GM21786 (cell line): ENCODE data around the gene SLAMF7.
"Not testable (repeated sequence)": the region's sequence is repeated elsewhere in the genome, so short reads cannot be mapped to it uniquely, and the experiment has no call there.

Experiments
- ATAC-seq: cut with Tn5 transposase; IDR thresholded peaks from one replicate; pipeline ENCODE4 v1.9.1; 2021; ENCODE audit not compliant: unreplicated experiment

Gene SLAMF7

DNA sequence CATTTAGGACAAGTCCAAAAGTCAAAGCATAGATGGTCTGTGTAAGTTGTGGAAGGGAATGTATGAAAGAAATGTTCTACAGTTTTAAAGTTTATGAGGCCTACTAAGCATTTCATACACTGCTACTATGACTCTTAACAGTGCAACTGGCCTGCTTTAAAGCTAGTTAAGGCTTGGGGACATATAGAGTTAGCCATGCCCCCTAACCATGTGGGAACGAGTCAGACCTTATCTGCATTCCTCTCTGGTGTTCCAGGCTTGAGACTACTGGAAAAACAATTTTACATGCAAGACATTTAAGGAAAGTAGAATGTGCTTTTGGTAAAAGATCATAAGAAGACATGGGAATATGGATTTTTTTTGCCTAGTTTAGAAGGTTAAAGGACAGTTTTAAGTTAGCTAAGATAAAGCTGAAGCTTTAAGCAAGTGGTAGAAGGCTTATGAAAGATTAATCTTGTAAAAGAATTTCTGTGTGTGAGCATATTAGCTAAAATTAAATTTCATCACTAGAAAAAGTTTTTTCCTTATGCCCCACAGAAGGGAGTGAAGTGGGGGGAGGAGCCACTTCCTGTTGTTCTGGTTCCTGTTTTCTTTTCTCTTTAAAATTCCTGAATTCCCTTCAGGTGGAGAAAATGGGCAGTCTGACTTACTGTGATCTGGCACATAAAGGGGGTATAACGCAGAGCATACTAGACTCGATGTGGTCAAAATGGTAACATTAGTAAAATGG lies 18.5 kb upstream of the SLAMF7 start:
- no peak for ATAC-seq

DNA sequence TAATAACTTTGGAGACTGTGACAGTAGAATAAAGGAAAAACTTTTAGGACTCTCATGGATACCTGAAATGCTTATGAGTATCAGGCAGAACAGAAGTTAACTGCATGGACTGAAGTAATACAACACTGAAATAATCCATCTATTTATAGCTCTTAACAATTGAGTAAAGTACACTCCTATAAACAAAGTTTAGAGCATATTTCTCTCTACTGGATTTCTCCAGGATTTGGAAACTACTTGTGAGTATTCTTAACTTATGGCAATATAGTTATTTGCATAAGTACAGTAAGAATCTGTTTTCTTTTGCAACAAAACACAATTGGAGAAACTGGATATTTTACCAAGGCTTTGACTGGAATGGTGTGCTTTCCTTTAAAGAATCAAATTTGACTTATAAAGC lies 17.6 kb upstream of the SLAMF7 start:
- ATAC-seq: no peak

DNA sequence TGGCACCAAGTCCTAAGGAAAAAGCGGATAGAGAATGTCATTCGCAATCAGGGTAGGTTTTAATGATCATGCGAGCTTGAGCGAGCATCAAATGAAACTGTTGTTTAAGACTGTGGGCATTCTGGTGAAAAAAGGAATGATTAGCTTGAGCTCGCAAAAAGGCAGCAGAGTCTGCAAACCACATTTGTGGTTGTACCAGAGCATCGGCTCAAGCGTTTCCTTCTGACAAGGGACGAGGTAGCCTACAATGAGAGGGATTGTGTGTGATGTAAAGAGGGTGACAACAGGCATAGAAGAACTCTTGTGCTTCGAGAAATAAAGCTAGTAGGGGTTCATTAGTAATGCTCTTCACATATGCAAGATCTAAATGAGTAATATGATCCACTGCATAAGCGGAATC lies 16.3 kb upstream of the SLAMF7 start:
- ATAC-seq: no peak

DNA sequence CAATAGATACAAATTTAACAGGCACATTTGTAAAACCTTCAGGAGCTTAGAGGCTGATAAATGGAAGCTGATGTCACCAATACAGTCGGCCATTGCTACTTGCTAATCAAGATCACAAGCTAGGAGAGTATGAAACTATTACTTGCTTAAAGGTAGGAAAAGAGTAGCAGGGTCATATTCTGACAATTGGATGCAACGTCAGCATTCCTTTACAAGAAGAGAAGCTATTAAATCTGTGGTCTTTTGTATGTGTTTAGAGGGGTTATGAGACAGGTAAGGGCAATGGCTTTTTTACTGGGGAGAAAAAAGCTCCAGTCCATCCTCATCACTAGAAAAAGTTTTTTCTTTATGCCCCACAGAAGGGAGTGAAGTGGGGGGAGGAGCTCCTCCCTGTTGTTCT lies 15.7 kb upstream of the SLAMF7 start:
- no peak for ATAC-seq

- ATAC-seq: no peak
These were observed 14.4 kb upstream of the SLAMF7 start for GRCh38 chr1:160724465-160725242.

DNA sequence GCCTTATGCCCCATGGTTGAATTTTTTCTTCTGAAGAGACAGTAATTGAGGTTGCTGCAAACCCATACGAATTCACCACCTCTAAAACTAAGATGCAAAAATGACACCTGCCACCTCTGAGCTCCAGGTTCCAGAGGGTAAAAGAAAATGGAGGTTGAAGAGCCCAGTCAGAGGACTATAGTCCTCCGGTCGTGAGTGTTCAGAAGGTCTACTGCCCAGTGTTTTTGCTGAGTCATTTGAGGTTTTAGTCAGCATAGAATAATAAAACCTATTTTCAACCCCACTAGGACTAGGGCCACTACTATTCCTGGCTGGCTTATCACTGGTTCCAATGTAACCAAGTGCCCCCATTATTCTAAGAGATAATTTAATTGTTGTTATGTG lies 12.9 kb upstream of the SLAMF7 start:
- peak; percentile 28 for ATAC-seq

- peak; percentile 62 for ATAC-seq
These were observed 12.3 kb upstream of the SLAMF7 start for GRCh38 chr1:160726498-160727315.

DNA sequence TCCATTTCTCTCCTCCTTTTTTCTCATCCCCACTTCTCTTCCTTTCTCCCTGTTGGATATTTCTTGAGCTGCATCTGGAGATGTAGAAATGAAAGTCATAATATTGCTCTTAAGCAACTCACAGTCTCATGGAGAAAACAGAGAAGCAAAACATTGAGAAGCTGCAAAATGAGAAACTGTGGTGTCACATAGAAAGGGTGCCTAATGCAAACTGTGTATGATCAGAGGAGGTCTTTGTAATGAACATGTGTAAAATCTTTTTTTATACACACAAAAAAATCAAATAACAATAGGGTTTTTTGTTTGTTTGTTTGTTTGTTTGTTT lies 11.8 kb upstream of the SLAMF7 start:
- no peak for ATAC-seq

GRCh38 chr1:160731564-160731963 lies 7.5 kb upstream of the SLAMF7 start:
- not testable (repeated sequence) for ATAC-seq

DNA sequence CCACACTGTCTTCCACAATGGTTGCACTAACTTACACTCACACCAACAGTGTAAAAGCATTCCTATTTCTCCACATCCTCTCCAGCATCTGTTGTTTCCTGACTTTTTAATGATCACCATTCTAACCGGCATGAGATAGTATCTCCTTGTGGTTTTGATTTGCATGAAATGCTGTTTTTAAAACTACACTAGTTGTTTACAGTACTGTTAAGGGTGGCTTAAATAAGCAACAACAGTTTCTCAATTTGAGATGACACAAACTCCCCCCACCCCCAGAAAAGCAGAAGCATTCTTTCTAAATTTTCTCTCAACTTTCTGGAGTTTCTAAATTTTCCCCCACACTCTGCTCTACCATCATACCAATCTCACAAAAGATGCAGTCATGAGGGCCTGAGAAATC lies 7.1 kb upstream of the SLAMF7 start:
- no peak for ATAC-seq

DNA sequence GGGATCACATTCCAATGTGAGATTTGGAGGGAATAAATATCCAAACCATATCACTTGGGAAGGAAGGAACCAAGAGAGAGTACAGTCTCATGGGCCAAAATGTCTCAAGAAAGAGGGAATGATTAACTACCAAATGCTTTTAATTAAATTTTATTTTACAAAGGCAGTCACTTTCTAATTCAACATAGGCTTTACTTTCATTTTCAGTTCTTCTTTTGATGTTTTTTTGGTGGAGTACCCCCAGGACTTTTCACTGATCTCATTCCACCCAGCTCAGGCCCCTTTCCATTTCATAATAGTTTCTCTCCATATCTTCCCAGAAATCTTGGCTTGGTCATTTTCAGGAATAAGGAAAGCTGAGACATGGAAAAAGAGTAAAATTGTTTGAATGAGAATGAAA lies 5.1 kb upstream of the SLAMF7 start:
- ATAC-seq: no peak

- no peak for ATAC-seq
These were observed 4.7 kb upstream of the SLAMF7 start for GRCh38 chr1:160734301-160734700.

GRCh38 chr1:160738271-160738670 lies 776 bp upstream of the SLAMF7 start:
- no peak for ATAC-seq

DNA sequence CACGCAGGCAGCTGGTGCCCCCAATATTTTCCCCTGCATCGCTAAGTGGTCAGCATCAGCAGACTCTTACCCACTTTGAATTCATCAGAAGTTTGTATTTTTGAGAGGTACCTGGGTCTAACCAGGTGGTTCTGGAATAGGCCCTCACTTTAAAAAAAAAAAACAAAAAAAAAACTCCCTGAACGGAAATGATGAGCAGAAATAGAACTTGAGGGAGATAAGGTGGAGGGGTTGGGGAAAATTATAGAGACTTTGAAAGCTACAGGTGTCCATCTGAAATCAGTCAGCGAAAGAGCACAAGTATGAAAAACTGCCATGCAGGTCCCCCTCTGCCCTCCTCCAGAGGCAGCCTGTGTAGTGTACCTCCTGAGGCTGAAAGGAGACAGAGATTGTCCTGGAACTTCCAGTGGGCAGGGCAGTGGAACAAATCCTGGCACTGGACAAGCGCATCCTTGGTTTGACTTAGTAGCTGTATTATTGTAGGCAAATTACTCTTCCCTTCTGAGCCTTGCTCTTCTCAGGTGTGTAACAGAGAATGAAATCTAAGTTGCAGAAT lies 1.2 kb downstream of the SLAMF7 start:
- ATAC-seq: no peak

DNA sequence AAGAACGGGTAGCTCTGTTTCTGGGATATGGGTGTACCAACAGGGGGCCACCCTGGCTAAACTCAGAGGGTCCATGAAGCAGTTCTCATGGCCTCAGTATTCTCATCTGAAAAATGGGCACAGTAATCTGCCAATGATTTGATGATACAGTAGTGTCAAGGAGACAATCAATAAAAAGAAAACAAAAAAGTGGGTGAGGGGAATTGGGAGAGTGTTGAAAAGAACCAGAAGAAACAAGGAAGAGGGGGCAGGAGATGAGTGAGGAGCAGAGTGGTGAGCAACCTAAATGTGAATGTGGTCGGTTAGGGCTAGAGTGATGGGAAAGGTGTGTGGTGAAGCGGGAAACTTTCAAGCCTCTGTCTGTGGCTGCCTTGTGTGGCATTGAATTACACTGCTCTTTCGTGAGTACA lies 2.0 kb downstream of the SLAMF7 start:
- no peak for ATAC-seq

DNA sequence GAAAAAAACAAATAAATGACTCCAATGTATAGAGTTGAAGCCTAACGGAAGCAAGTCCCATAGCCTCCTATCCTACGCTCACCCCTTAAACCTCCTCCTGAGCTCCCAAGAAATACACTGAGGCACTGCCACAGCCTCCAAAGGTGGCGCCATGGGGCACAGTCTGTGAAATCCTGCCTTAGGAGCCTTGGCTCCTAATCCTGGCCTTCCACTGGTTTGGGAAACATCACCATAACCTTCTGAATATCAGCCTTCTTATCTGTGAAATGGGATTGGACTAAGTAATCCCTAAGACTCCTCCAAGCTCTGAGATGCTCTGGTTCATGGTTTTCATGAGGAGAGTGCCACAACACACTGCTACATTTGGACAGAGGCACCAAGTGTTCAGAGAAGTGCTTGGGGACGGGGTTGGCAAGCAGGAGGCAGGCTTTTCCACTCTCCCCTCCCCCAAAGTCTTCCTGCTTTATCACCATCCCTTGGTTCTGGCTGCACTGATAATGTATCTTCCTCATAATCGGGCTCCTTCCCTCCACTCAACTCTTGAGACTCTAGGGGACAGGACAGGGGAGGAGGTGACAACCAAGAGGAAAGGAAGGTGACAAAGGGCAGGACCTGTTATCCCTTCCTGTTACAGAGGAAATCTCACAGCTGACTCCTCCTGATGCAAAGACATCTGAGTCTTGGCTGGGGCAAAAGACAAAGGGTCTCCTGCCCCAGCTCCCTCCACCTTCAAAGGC lies 2.7 kb downstream of the SLAMF7 start:
- no peak for ATAC-seq

- no peak for ATAC-seq
These were observed 3.5 kb downstream of the SLAMF7 start for GRCh38 chr1:160742428-160743127.

DNA sequence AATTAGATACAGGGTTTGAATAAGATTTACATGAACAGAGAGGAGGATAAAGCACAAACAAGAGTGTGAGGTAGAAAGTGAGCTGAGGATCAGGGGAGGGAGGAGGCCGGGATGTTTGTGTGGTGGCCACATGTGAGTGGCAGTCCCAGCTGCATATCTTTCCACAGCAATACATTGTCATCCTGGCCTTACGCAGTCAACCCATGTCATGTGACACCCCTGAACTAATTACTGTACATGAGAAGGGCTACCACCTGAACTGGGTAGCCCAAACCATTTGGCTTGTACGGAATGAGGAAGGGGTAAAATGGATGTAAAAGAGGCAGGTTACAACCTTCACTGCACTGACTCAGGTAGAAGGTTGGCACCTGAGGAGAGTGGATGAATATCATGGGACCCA lies 4.2 kb downstream of the SLAMF7 start:
- ATAC-seq: no peak

- ATAC-seq: peak; percentile 27
These were observed 5.3 kb downstream of the SLAMF7 start for GRCh38 chr1:160744199-160744851.
